H1 (cell line): ENCODE results near the gene CD40LG. TPM values are rescaled to one million over a fixed set of nuclear protein-coding genes. Genes with fewer than 3 reads are reported as not detected.
A peak's percentile ranks its signal among the peaks of the same experiment; 100 is the strongest.

Experiments
- CTCF ChIA-PET: fragments of 300-600 bp; sonication (Branson Sonifier 250); formaldehyde crosslinking; loops from one replicate; lab custom pipeline; 2021; ENCODE audit not compliant: partially characterized antibody; lab: Charles Lee
- POLR2A ChIA-PET: fragments of 300-600 bp; sonication (Branson Sonifier 250); formaldehyde crosslinking; loops from one replicate; lab custom pipeline; 2021; ENCODE audit warnings: inconsistent platforms; ENCODE audit not compliant: partially characterized antibody; lab: Charles Lee
- DNase-seq, 2 experiments: peaks; one replicate each; pipeline versions ENCODE4 v3.0.0 to v3.0.0-alpha.2; 2010 to 2022; ENCODE audit warnings: low spot score in 2 of 2, low read depth in 1 of 2, mixed read lengths in 1 of 2
- FAIRE-seq: peaks from 2 replicates; lab custom pipeline; 2011; peaks lifted over from hg19 to GRCh38; lab: Jason Lieb, UNC
- H2AFZ ChIP-seq: 2 replicates; pipeline ENCODE4 v1.8.1; 2012; ENCODE audit warnings: low read length, inconsistent platforms
- H2AK5ac ChIP-seq: 2 replicates; pipeline ENCODE4 v1.6.1; 2013; ENCODE audit warnings: low read depth, low read length
- H2BK120ac ChIP-seq: replicated peaks from 2 replicates; pipeline ENCODE3; 2013; ENCODE audit warnings: low read depth, low read length, inconsistent platforms
- H2BK12ac ChIP-seq: 2 replicates; pipeline ENCODE4 v1.6.1; 2013; ENCODE audit warnings: low read depth, low read length
- H2BK15ac ChIP-seq: 2 replicates; pipeline ENCODE4 v1.6.1; 2013; ENCODE audit warnings: low read length
- H2BK20ac ChIP-seq: 2 replicates; pipeline ENCODE4 v1.6.1; 2013; ENCODE audit warnings: low read length
- H2BK5ac ChIP-seq: 2 replicates; pipeline ENCODE4 v1.6.1; 2013; ENCODE audit warnings: low read depth, low read length
- H3K14ac ChIP-seq: 2 replicates; pipeline ENCODE4 v1.6.1; 2013; ENCODE audit warnings: inconsistent platforms; ENCODE audit not compliant: insufficient read length
- H3K18ac ChIP-seq: 2 replicates; pipeline ENCODE4 v1.6.1; 2013; ENCODE audit warnings: low read length; ENCODE audit errors: extremely low read depth
- H3K23ac ChIP-seq: 2 replicates; pipeline ENCODE4 v1.6.1; 2013; ENCODE audit warnings: inconsistent platforms; ENCODE audit not compliant: insufficient read length
- H3K23me2 ChIP-seq: 2 replicates; pipeline ENCODE4 v1.6.1; 2013; ENCODE audit warnings: low read depth, low read length
- H3K27ac ChIP-seq: 2 replicates; pipeline ENCODE4 v1.6.1; 2011; ENCODE audit warnings: low read depth, low read length, inconsistent platforms
- H3K27me3 ChIP-seq, 4 experiments: replicated peaks in 1 of 4; 1 replicate in 1 of 4; 2 replicates in 3 of 4; pipeline versions ENCODE4 v1.6.1 to v1.8.1; 2011 to 2013; ENCODE audit warnings: low read length in 3 of 4, mild to moderate bottlenecking in 3 of 4, inconsistent platforms in 2 of 4, mixed read lengths in 2 of 4, moderate library complexity in 1 of 4; ENCODE audit not compliant: control insufficient read depth in 3 of 4, insufficient read depth in 3 of 4; ENCODE audit errors: extremely low read depth in 1 of 4
- H3K36me3 ChIP-seq, 4 experiments: 2 replicates each; pipeline versions ENCODE4 v1.6.1 to v1.8.1; 2011 to 2013; ENCODE audit warnings: mild to moderate bottlenecking in 4 of 4, low read length in 3 of 4, moderate library complexity in 2 of 4, control low read depth in 1 of 4, inconsistent platforms in 1 of 4; ENCODE audit not compliant: insufficient read depth in 4 of 4, control insufficient read depth in 2 of 4
- H3K4ac ChIP-seq: replicated peaks from 2 replicates; pipeline ENCODE3; 2013; ENCODE audit warnings: low read length, low read depth, mixed read lengths, inconsistent platforms; ENCODE audit not compliant: insufficient read length
- H3K4me1 ChIP-seq, 4 experiments: replicated peaks in 1 of 4; 1 replicate in 1 of 4; 2 replicates in 3 of 4; pipeline versions ENCODE4 v1.6.1 to v1.8.1; 2011 to 2013; ENCODE audit warnings: low read length in 3 of 4, inconsistent platforms in 2 of 4, mixed read lengths in 1 of 4; ENCODE audit not compliant: insufficient read depth in 4 of 4, control insufficient read depth in 3 of 4
- H3K4me2 ChIP-seq, 2 experiments: 2 replicates each; pipeline versions ENCODE4 v1.6.1 to v1.8.1; 2011 to 2013; ENCODE audit warnings: low read depth in 2 of 2, low read length in 2 of 2, control low read depth in 1 of 2, inconsistent platforms in 1 of 2, mild to moderate bottlenecking in 1 of 2; ENCODE audit not compliant: insufficient read depth in 1 of 2
- H3K4me3 ChIP-seq, 4 experiments: fragments of 200-600, 300-600 bp in 1 of 4; sonication (generic), shearing (Covaris generic), sonication (Bioruptor Twin) in 1 of 4; 2 replicates each; pipeline versions ENCODE4 v1.5.1 to v1.8.1; 2011 to 2016; ENCODE audit warnings: low read length in 4 of 4, low read depth in 3 of 4, control low read depth in 2 of 4, inconsistent platforms in 2 of 4, mild to moderate bottlenecking in 2 of 4, mixed read lengths in 1 of 4, moderate library complexity in 1 of 4; ENCODE audit not compliant: insufficient read depth in 2 of 4; ENCODE audit errors: extremely low read depth in 1 of 4
- H3K56ac ChIP-seq: replicated peaks from 2 replicates; pipeline ENCODE3; 2013; ENCODE audit warnings: low read depth, mild to moderate bottlenecking, mixed read lengths, low read length, inconsistent platforms; ENCODE audit not compliant: insufficient read length
- H3K79me1 ChIP-seq: 2 replicates; pipeline ENCODE4 v1.6.1; 2013; ENCODE audit warnings: low read depth, low read length, control low read depth
- H3K79me2 ChIP-seq, 2 experiments: 2 replicates each; pipeline versions ENCODE4 v1.6.1 to v1.8.1; 2012 to 2013; ENCODE audit warnings: low read length in 2 of 2, mild to moderate bottlenecking in 2 of 2, inconsistent platforms in 1 of 2; ENCODE audit not compliant: insufficient read depth in 2 of 2, control insufficient read depth in 1 of 2
- H3K9ac ChIP-seq, 4 experiments: replicated peaks in 1 of 4; 1 replicate in 1 of 4; 2 replicates in 3 of 4; pipeline versions ENCODE4 v1.6.1 to v1.8.1; 2011 to 2013; ENCODE audit warnings: low read depth in 3 of 4, low read length in 3 of 4, control low read depth in 2 of 4, mild to moderate bottlenecking in 2 of 4, moderate library complexity in 2 of 4, inconsistent platforms in 1 of 4; ENCODE audit errors: extremely low read depth in 1 of 4
- H3K9me3 ChIP-seq, 2 experiments: 2 replicates each; pipeline versions ENCODE4 v1.6.1 to v1.8.1; 2012 to 2013; ENCODE audit warnings: mild to moderate bottlenecking in 2 of 2, moderate library complexity in 2 of 2, control low read depth in 1 of 2, inconsistent platforms in 1 of 2, low read depth in 1 of 2, low read length in 1 of 2, mixed read lengths in 1 of 2; ENCODE audit not compliant: insufficient read depth in 2 of 2
- H4K20me1 ChIP-seq, 2 experiments: replicated peaks in 1 of 2; 2 replicates each; pipeline versions ENCODE3 to v1.8.1; 2011 to 2013; ENCODE audit warnings: inconsistent platforms in 2 of 2, low read length in 2 of 2, mild to moderate bottlenecking in 1 of 2; ENCODE audit not compliant: insufficient read depth in 2 of 2, control insufficient read depth in 1 of 2
- H4K5ac ChIP-seq: 2 replicates; pipeline ENCODE4 v1.6.1; 2013; ENCODE audit warnings: low read length, low read depth, mixed read lengths, inconsistent platforms; ENCODE audit not compliant: insufficient read length
- H4K8ac ChIP-seq: 2 replicates; pipeline ENCODE4 v1.8.0; 2013; ENCODE audit warnings: mild to moderate bottlenecking, moderate library complexity, low read length, inconsistent platforms; ENCODE audit not compliant: insufficient read depth; ENCODE audit errors: extremely low read depth
- H4K91ac ChIP-seq: replicated peaks from 2 replicates; pipeline ENCODE3; 2013; ENCODE audit warnings: low read length, mixed read lengths, inconsistent platforms; ENCODE audit not compliant: insufficient read length
- RAD21 ChIP-seq, 2 experiments: IDR thresholded peaks in 1 of 2; conservative IDR thresholded peaks in 1 of 2; 2 replicates each; pipeline ENCODE4 v1.6.1; 2011; ENCODE audit warnings: low read depth in 2 of 2, low read length in 2 of 2, improper control_type of control experiment in 1 of 2, inconsistent platforms in 1 of 2, mild to moderate bottlenecking in 1 of 2, moderate library complexity in 1 of 2
- SIN3A ChIP-seq, 2 experiments: IDR thresholded peaks in 1 of 2; conservative IDR thresholded peaks in 1 of 2; 2 replicates each; pipeline ENCODE4 v1.6.1; 2011 to 2012; ENCODE audit warnings: low read length in 2 of 2, improper control_type of control experiment in 1 of 2, low read depth in 1 of 2, mild to moderate bottlenecking in 1 of 2
- WGBS, 2 experiments: shearing (Covaris generic) in 1 of 2; methylation state at CpG; one replicate each; pipeline versions ENCODE4 v1.1.6 to v1.1.7; 2013 to 2015; ENCODE audit warnings: low lambda C conversion rate in 2 of 2, mixed read lengths in 2 of 2, inconsistent platforms in 1 of 2, low coverage in 1 of 2, missing lambda C conversion rate in 1 of 2; ENCODE audit not compliant: insufficient replicate concordance in 2 of 2, insufficient coverage in 1 of 2, insufficient read length in 1 of 2; ENCODE audit errors: extremely low coverage in 1 of 2, missing lambda C conversion rate in 1 of 2; 5-methylcytosine and 5-hydroxymethylcytosine counted together
- polyA plus RNA-seq, 7 experiments: library from polyadenylated mRNA; depleted of rRNA in 3 of 7; stranded (reverse) in 5 of 7; unstranded in 2 of 7; fragments of >200 nt in 5 of 7; fragments of 200-250 nt in 2 of 7; gene quantifications; 1 replicate in 5 of 7; 2 replicates in 1 of 7; 4 replicates in 1 of 7; pipeline versions ENCODE4 v1.2.1 to v1.2.3, GENCODE V29; 2011 to 2013; ENCODE audit warnings: missing spikeins in 2 of 7, mixed read lengths in 2 of 7
- total RNA-seq: library from RNA; stranded (reverse); fragmentation: NEBNext Ultra II Directional; extraction: Animal tissue kit (Norgen Biotek cat#: 25700); gene quantifications from 2 replicates; pipeline ENCODE4 v1.2.1, GENCODE V29; 2021
- TF ChIP-seq, protein P1 (sequence below): IDR thresholded peaks from 2 replicates; pipeline ENCODE4 v1.6.1; 2012; ENCODE audit warnings: inconsistent platforms
- TF ChIP-seq, protein P2 (sequence below), 3 experiments: IDR thresholded peaks; 1 replicate in 2 of 3; 2 replicates in 1 of 3; pipeline versions ENCODE4 v1.5.1 to v1.6.1; 2011; ENCODE audit warnings: low read length in 3 of 3, mild to moderate bottlenecking in 3 of 3, inconsistent platforms in 2 of 3, low read depth in 1 of 3, moderate library complexity in 1 of 3; ENCODE audit not compliant: insufficient read depth in 1 of 3; ENCODE audit errors: control extremely low read depth in 1 of 3

The CD40LG gene
- total and polyA plus RNA-seq, 2 of the 8 experiments (the other 6 are each of a cell fraction or from before 2014, with no cell fraction given) = not detected

GRCh38 chrX:136608295-136608933 is 39.5 kb upstream of the CD40LG start:
- Histone ChIP-seq H3K4me3 (no peak overlapping the region), H4K8ac (no peak overlapping the region), H3K4me2 (no peak overlapping the region), H4K91ac (no peak overlapping the region), H2AFZ (no peak overlapping the region), H3K14ac (no peak overlapping the region), H2AK5ac (no peak overlapping the region), H3K9me3 (no peaks in the 10 kb centered on the region), H3K79me1 (no peaks in the 10 kb centered on the region), H2BK20ac (no peak overlapping the region), H3K23me2 (no peaks in the 10 kb centered on the region), H3K4ac (no peak overlapping the region), H3K9ac (no peak overlapping the region), H4K5ac (no peak overlapping the region), H2BK12ac (no peak overlapping the region), H3K56ac (no peak overlapping the region), H3K4me1 (no peaks in the 10 kb centered on the region), H3K18ac (no peak overlapping the region), H3K27me3 (no peaks in the 10 kb centered on the region), H3K36me3 (no peaks in the 10 kb centered on the region), H4K20me1 (no peaks in the 10 kb centered on the region), H2BK15ac (no peak overlapping the region), H2BK5ac (no peak overlapping the region), H3K79me2 (no peaks in the 10 kb centered on the region), H3K27ac (no peak overlapping the region), H3K23ac (no peak overlapping the region), H2BK120ac (no peak overlapping the region)
- TF ChIP-seq RAD21 (IDR thresholded peaks at IDR 0.05 in 1 of 2, conservative IDR thresholded peaks at IDR 0.05 in 1 of 2; ENCODE audit: low read depth in 2 of 2, low read length in 2 of 2) = peak; percentile 73 to 81
- no peak for TF ChIP-seq SIN3A (conservative IDR thresholded peaks at IDR 0.05 in 1 of 2, IDR thresholded peaks at IDR 0.05 in 1 of 2; ENCODE audit: low read depth in 1 of 2, low read length in 2 of 2)
- TF ChIP-seq, protein P1, sequence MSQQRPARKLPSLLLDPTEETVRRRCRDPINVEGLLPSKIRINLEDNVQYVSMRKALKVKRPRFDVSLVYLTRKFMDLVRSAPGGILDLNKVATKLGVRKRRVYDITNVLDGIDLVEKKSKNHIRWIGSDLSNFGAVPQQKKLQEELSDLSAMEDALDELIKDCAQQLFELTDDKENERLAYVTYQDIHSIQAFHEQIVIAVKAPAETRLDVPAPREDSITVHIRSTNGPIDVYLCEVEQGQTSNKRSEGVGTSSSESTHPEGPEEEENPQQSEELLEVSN = no peak
- TF ChIP-seq, protein P2, sequence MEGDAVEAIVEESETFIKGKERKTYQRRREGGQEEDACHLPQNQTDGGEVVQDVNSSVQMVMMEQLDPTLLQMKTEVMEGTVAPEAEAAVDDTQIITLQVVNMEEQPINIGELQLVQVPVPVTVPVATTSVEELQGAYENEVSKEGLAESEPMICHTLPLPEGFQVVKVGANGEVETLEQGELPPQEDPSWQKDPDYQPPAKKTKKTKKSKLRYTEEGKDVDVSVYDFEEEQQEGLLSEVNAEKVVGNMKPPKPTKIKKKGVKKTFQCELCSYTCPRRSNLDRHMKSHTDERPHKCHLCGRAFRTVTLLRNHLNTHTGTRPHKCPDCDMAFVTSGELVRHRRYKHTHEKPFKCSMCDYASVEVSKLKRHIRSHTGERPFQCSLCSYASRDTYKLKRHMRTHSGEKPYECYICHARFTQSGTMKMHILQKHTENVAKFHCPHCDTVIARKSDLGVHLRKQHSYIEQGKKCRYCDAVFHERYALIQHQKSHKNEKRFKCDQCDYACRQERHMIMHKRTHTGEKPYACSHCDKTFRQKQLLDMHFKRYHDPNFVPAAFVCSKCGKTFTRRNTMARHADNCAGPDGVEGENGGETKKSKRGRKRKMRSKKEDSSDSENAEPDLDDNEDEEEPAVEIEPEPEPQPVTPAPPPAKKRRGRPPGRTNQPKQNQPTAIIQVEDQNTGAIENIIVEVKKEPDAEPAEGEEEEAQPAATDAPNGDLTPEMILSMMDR (IDR thresholded peaks at IDR 0.05; ENCODE audit: control extremely low read depth in 1 of 3, insufficient read depth in 1 of 3, low read depth in 1 of 3, low read length in 3 of 3) = peak; percentile 34 to 54 (median 46)
- ChIA-PET CTCF (interaction anchor here (0.8 to 5.5 kb wide), 13 partner anchors 12 to 318 kb away, joined by 3 to 44 read pairs (median 4); no protein-coding TSS in a partner anchor), POLR2A (interaction anchor here (0.9 kb wide), 1 partner anchor 86 kb away, joined by 4 read pairs; no protein-coding TSS in a partner anchor)
- 63% methylated on average over 7 of the region's 10 CpGs; no CpG with 5 or more reads in 1 of the 2 experiments for WGBS, 2 experiments
- FAIRE-seq (peak; percentile 48), DNase-seq (peak in 1 of 2 experiments; percentile 42)
